HepG2 (cell line): ENCODE measurements around the gene DUSP7. TPM values are rescaled to one million over a fixed set of nuclear protein-coding genes. Genes with fewer than 3 reads are reported as not detected.

Experiments
- ATAC-seq: fragments of 200-7000 bp; cut with Tn5 transposase; 3 replicates; pipeline ENCODE4 v1.9.1; 2020; ENCODE audit warnings: mild to moderate bottlenecking, moderate library complexity
- BruUV-seq: library from RNA; stranded (reverse); fragments of 400-500 nt; replicated peaks from 2 replicates; lab custom pipeline; 2021; lab: Mats Ljungman, UMichigan
- CTCF ChIA-PET: fragments of 300-600 bp; formaldehyde crosslinking; extraction: SDS; loops from one replicate; lab custom pipeline; 2021; ENCODE audit warnings: low total read pairs, inconsistent platforms, low intra/inter-chr PET ratio; lab: Yijun Ruan, JAX
- POLR2A ChIA-PET: fragments of 350-600 bp; sonication (Branson Sonifier 250); formaldehyde crosslinking; loops from one replicate; lab custom pipeline; 2020; ENCODE audit warnings: antibody characterized with exemption, inconsistent platforms; lab: Yijun Ruan, JAX
- DNase-seq: peaks from one replicate; pipeline ENCODE4 v3.0.0-alpha.2; 2015; ENCODE audit warnings: low spot score
- FAIRE-seq: peaks from 3 replicates; lab custom pipeline; 2011; peaks lifted over from hg19 to GRCh38; lab: Jason Lieb, UNC
- H2AFZ ChIP-seq: one replicate; pipeline ENCODE4 v1.6.1; 2011; ENCODE audit warnings: low read length, inconsistent platforms
- H3K27ac ChIP-seq: fragments of 300-600 bp; 3 replicates; pipeline ENCODE4 v1.8.0; 2011; ENCODE audit warnings: mixed run types, mild to moderate bottlenecking, mixed read lengths, low read length, inconsistent platforms; ENCODE audit not compliant: insufficient read depth; ENCODE audit errors: extremely low read length
- H3K27me3 ChIP-seq, 2 experiments: fragments of 200-600 bp in 1 of 2; 2 replicates in 1 of 2; 3 replicates in 1 of 2; pipeline versions ENCODE4 v1.6.0 to v1.8.0; 2011; ENCODE audit warnings: low read length in 2 of 2, mild to moderate bottlenecking in 2 of 2, moderate library complexity in 2 of 2, inconsistent platforms in 1 of 2; ENCODE audit not compliant: insufficient read depth in 2 of 2, control insufficient read depth in 1 of 2
- H3K36me3 ChIP-seq, 2 experiments: fragments of 200-600 bp in 1 of 2; replicated peaks in 1 of 2; 2 replicates in 1 of 2; 3 replicates in 1 of 2; pipeline versions ENCODE4 v1.5.1 to v1.8.0; 2011; ENCODE audit warnings: low read length in 2 of 2, inconsistent platforms in 1 of 2; ENCODE audit not compliant: insufficient read depth in 2 of 2, control insufficient read depth in 1 of 2
- H3K4me1 ChIP-seq: 2 replicates; pipeline ENCODE4 v1.5.1; 2012; ENCODE audit warnings: low read length, inconsistent platforms; ENCODE audit not compliant: insufficient read depth
- H3K4me2 ChIP-seq: 2 replicates; pipeline ENCODE4 v1.6.0; 2011; ENCODE audit warnings: low read depth, low read length, inconsistent platforms
- H3K4me3 ChIP-seq, 3 experiments: fragments of 200-600 bp in 1 of 3; sonication (generic), shearing (Covaris generic) in 1 of 3; replicated peaks in 1 of 3; 2 replicates each; pipeline ENCODE4 v1.5.1; 2011 to 2016; ENCODE audit warnings: low read length in 3 of 3, inconsistent platforms in 2 of 3, low read depth in 2 of 3, mild to moderate bottlenecking in 2 of 3, control low read depth in 1 of 3, mixed read lengths in 1 of 3; ENCODE audit not compliant: insufficient read depth in 1 of 3
- H3K79me2 ChIP-seq: one replicate; pipeline ENCODE4 v1.6.1; 2011; ENCODE audit warnings: low read length, inconsistent platforms; ENCODE audit not compliant: insufficient read depth
- H3K9ac ChIP-seq: 2 replicates; pipeline ENCODE4 v1.6.0; 2011; ENCODE audit warnings: mild to moderate bottlenecking, low read depth, low read length, inconsistent platforms; ENCODE audit not compliant: insufficient read depth
- H3K9me3 ChIP-seq: 2 replicates; pipeline ENCODE4 v1.5.1; 2012; ENCODE audit warnings: mild to moderate bottlenecking, low read length
- H4K20me1 ChIP-seq: 2 replicates; pipeline ENCODE4 v1.6.0; 2011; ENCODE audit warnings: inconsistent platforms, mild to moderate bottlenecking, low read length, moderate library complexity; ENCODE audit not compliant: insufficient read depth
- NR1H2 ChIP-seq: sonication (generic); formaldehyde crosslinking; IDR thresholded peaks from 2 replicates; pipeline ENCODE4 v1.8.1; 2022; ENCODE audit warnings: low read depth, missing genetic modification reagents, borderline replicate concordance
- PTBP1 ChIP-seq: fragments of 200-400 bp; formaldehyde crosslinking; IDR thresholded peaks from 2 replicates; pipeline ENCODE4 v1.6.1; 2018; ENCODE audit warnings: low read length, low read depth; ENCODE audit not compliant: poor library complexity, severe bottlenecking
- ZMYM3 ChIP-seq: sonication (generic); formaldehyde crosslinking; IDR thresholded peaks from 2 replicates; pipeline ENCODE4 v1.5.1; 2020; ENCODE audit warnings: mild to moderate bottlenecking, missing genetic modification reagents
- ZNF282 ChIP-seq: fragments of 450-650 bp; IDR thresholded peaks from 2 replicates; pipeline ENCODE4 v1.6.1; 2018; ENCODE audit not compliant: partially characterized antibody
- ZNF510 ChIP-seq: sonication (generic); formaldehyde crosslinking; IDR thresholded peaks from 2 replicates; pipeline ENCODE4 v1.4.0; 2020; ENCODE audit warnings: low read depth, mild to moderate bottlenecking, missing genetic modification reagents
- ZNF569 ChIP-seq: sonication (generic); formaldehyde crosslinking; IDR thresholded peaks from 2 replicates; pipeline ENCODE4 v1.5.0; 2020; ENCODE audit warnings: mild to moderate bottlenecking, missing genetic modification reagents, moderate library complexity, borderline replicate concordance
- ZNF891 ChIP-seq: sonication (generic); formaldehyde crosslinking; IDR thresholded peaks from 2 replicates; pipeline ENCODE4 v1.5.0; 2020; ENCODE audit warnings: mild to moderate bottlenecking, missing genetic modification reagents
- ZSCAN29 ChIP-seq: sonication (generic); formaldehyde crosslinking; conservative IDR thresholded peaks from 2 replicates; pipeline ENCODE4 v1.4.0; 2020; ENCODE audit warnings: mild to moderate bottlenecking, missing genetic modification reagents
- WGBS: methylation state at CpG from one replicate; pipeline ENCODE4 v1.1.6; 2017; ENCODE audit warnings: low lambda C conversion rate; 5-methylcytosine and 5-hydroxymethylcytosine counted together
- in situ Hi-C: cut with HindIII; loops from 2 replicates; pipeline ENCODE4 v1.10.0; 2017; ENCODE audit warnings: low pct_unique_long_range_greater_than_20kb; ENCODE audit not compliant: extremely low pct_ligation_motif_present
- intact Hi-C: fragments of 100-400 bp; cut with micrococcal nuclease; formaldehyde crosslinking; loops from one replicate; pipeline ENCODE4 v1.10.0; 2022; ENCODE audit not compliant: unreplicated experiment
- polyA plus RNA-seq, 8 experiments: library from polyadenylated mRNA; depleted of rRNA in 3 of 8; stranded (reverse) in 7 of 8; unstranded in 1 of 8; fragments of >200 nt; fragmentation: Illumina TruSeq in 4 of 8; extraction: Trizol in 4 of 8; gene quantifications; 2 replicates each; pipeline versions ENCODE4 v1.2.1 to v1.2.3, GENCODE V29; 2011 to 2016; ENCODE audit warnings: low read depth in 4 of 8, missing spikeins in 1 of 8, mixed read lengths in 1 of 8; ENCODE audit not compliant: insufficient read depth in 1 of 8
- total RNA-seq, 5 experiments: library from RNA; depleted of rRNA; stranded (reverse); fragments of >200 nt; fragmentation: Illumina TruSeq; extraction: Trizol; gene quantifications; 2 replicates each; pipeline ENCODE4 v1.2.3, GENCODE V29; 2016; ENCODE audit warnings: low read depth in 1 of 5
- TF ChIP-seq, protein P1 (sequence below): sonication (generic); formaldehyde crosslinking; IDR thresholded peaks from 2 replicates; pipeline ENCODE4 v1.4.0; 2020; ENCODE audit warnings: missing genetic modification reagents, borderline replicate concordance
- TF ChIP-seq, protein P2 (sequence below): IDR thresholded peaks from 2 replicates; pipeline ENCODE4 v1.6.1; 2016

Gene DUSP7
- total and polyA plus RNA-seq, 2 of the 13 experiments (the other 11 are each of a cell fraction or from before 2014, with no cell fraction given): 6.6 to 8.8 TPM

DNA sequence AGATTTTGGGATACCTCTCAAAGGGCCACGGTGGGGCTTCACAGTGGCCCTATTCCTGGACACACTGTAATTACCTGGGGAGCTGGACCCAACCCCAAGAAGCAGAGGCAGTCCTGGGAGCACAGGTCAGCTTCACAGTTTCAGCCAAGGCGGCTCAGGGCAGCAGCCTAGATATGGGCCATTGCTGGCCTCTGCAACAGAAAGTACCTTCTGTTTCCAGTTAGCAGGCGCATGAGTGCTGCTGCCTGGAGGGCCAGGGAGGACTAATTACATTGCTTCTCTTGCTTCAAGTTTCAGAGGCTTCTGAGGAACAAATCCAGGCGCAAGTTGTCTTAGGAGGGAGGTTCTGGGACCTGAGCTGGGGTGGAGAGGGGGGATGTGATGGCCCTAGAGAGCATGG, 13.5 kb upstream of the DUSP7 start (continued):
- TF ChIP-seq NR1H2 (CRISPR knock-in tag) (no peak), ZNF510 (CRISPR knock-in tag) (no peak), PTBP1 (no peak), ZNF569 (CRISPR knock-in tag) (no peak), ZNF282 (no peak)
- TF ChIP-seq, protein P1, sequence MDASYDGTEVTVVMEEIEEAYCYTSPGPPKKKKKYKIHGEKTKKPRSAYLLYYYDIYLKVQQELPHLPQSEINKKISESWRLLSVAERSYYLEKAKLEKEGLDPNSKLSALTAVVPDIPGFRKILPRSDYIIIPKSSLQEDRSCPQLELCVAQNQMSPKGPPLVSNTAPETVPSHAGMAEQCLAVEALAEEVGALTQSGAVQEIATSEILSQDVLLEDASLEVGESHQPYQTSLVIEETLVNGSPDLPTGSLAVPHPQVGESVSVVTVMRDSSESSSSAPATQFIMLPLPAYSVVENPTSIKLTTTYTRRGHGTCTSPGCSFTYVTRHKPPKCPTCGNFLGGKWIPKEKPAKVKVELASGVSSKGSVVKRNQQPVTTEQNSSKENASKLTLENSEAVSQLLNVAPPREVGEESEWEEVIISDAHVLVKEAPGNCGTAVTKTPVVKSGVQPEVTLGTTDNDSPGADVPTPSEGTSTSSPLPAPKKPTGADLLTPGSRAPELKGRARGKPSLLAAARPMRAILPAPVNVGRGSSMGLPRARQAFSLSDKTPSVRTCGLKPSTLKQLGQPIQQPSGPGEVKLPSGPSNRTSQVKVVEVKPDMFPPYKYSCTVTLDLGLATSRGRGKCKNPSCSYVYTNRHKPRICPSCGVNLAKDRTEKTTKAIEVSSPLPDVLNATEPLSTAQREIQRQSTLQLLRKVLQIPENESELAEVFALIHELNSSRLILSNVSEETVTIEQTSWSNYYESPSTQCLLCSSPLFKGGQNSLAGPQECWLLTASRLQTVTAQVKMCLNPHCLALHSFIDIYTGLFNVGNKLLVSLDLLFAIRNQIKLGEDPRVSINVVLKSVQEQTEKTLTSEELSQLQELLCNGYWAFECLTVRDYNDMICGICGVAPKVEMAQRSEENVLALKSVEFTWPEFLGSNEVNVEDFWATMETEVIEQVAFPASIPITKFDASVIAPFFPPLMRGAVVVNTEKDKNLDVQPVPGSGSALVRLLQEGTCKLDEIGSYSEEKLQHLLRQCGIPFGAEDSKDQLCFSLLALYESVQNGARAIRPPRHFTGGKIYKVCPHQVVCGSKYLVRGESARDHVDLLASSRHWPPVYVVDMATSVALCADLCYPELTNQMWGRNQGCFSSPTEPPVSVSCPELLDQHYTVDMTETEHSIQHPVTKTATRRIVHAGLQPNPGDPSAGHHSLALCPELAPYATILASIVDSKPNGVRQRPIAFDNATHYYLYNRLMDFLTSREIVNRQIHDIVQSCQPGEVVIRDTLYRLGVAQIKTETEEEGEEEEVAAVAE (CRISPR knock-in tag): no peak
- TF ChIP-seq, all 625 proteins: peak for 0

DNA sequence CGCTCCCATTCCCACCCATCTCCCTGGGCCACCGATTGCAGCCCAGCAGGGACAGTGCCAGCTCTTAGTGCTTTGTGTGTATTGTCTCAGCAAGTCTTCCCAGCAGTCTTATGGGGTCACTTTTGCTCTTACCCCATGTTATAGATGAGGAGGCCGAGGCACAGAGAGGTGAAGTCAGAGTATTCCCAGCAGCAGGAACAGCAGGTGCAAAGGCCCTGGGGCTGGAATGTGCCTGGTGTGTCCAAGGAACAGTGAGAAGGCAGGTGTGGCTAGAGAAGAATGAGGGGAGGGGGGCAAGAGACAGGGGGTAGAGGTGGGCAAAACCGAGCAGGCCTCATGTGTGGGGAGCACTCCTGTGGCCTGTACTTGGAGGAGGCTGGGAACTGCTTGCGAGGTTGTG, 12.8 kb upstream of the DUSP7 start:
- Histone ChIP-seq H2AFZ (no peak overlapping the region), H3K27ac (no peak overlapping the region), H3K9ac (no peak overlapping the region), H3K4me2 (no peak overlapping the region), H3K79me2 (no peaks in the 10 kb centered on the region), H3K4me1 (peaks cover 17% of the 10 kb centered on the region), H3K9me3 (no peaks in the 10 kb centered on the region), H3K27me3 (peaks cover 4 to 17% of the 10 kb centered on the region in 2 experiments; a peak in 4 of 5 replicates), H4K20me1 (no peaks in the 10 kb centered on the region), H3K36me3 (peaks cover 0 to 7% of the 10 kb centered on the region in 2 experiments; a peak in 1 of 5 replicates), H3K4me3 (no peak overlapping the region)
- intact Hi-C loops (no loop called here), in situ Hi-C loops (no loop called here)
- DNase-seq (no peak), FAIRE-seq (no peak), ATAC-seq (no peak)
- WGBS: 85% methylated on average over 4 of the region's 5 CpGs
- BruUV-seq: no TSS peak
- peak; percentile 66 for TF ChIP-seq ZMYM3 (CRISPR knock-in tag)
- no peak for TF ChIP-seq ZSCAN29
- TF ChIP-seq, protein P2, sequence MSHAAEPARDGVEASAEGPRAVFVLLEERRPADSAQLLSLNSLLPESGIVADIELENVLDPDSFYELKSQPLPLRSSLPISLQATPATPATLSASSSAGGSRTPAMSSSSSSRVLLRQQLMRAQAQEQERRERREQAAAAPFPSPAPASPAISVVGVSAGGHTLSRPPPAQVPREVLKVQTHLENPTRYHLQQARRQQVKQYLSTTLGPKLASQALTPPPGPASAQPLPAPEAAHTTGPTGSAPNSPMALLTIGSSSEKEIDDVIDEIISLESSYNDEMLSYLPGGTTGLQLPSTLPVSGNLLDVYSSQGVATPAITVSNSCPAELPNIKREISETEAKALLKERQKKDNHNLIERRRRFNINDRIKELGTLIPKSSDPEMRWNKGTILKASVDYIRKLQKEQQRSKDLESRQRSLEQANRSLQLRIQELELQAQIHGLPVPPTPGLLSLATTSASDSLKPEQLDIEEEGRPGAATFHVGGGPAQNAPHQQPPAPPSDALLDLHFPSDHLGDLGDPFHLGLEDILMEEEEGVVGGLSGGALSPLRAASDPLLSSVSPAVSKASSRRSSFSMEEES (CRISPR knock-in tag): no peak
- no peak for TF ChIP-seq ZNF891 (CRISPR knock-in tag)
- CTCF ChIA-PET: no interaction called here
- POLR2A ChIA-PET: no interaction called here
